NCI-H187 treated with DMSO at 0.1 percent for 48 hours (cell line): Measurements from ENCODE around the gene MYH14.
"Not testable (repeated sequence)": the region's sequence is repeated elsewhere in the genome, so short reads cannot be mapped to it uniquely, and the experiment has no call there.

Experiments
- DNase-seq: peaks from one replicate; lab custom pipeline; 2025; lab: John Stamatoyannopoulos, UW

Gene MYH14

DNA sequence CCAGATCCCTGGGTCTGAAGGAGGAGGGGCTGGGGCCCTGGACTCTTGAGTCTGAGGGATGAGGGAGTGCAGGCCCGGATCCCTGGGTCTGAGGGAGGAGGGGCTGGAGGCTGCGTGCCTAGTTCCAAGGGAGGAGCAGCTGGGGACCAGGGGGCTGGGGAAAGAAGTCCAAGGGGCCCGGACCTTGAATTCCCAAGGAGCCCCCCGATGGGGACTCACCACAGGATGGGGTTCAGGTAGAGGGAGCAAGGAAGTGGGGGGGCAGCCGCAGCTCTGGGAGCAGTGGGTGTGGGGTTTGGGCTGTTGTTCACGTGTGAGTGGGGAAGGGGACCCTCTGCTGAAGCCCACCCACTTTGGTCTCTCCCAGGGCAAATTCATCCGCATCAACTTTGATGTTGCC lies 23.1 kb downstream of the MYH14 start:
- no peak for DNase-seq

DNA sequence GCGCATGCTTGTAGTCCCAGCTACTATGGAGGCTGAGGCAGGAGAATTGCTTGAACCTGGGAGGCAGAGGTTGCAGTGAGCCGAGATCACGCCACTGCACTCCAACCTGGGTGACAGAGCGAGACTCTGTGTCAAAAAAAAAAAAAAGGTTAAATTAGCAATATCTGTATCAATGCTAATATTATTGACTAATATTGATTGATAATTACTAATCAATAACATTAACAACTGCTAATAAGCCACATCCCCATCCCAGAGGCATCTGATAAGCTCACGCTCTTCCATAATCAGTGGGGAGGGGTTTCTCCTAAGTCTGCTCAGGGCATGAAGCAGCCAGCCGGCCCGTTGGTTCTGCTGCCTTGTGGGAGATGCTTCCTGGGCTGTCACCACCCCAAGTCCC lies 24.7 kb downstream of the MYH14 start:
- not testable (repeated sequence) for DNase-seq

DNA sequence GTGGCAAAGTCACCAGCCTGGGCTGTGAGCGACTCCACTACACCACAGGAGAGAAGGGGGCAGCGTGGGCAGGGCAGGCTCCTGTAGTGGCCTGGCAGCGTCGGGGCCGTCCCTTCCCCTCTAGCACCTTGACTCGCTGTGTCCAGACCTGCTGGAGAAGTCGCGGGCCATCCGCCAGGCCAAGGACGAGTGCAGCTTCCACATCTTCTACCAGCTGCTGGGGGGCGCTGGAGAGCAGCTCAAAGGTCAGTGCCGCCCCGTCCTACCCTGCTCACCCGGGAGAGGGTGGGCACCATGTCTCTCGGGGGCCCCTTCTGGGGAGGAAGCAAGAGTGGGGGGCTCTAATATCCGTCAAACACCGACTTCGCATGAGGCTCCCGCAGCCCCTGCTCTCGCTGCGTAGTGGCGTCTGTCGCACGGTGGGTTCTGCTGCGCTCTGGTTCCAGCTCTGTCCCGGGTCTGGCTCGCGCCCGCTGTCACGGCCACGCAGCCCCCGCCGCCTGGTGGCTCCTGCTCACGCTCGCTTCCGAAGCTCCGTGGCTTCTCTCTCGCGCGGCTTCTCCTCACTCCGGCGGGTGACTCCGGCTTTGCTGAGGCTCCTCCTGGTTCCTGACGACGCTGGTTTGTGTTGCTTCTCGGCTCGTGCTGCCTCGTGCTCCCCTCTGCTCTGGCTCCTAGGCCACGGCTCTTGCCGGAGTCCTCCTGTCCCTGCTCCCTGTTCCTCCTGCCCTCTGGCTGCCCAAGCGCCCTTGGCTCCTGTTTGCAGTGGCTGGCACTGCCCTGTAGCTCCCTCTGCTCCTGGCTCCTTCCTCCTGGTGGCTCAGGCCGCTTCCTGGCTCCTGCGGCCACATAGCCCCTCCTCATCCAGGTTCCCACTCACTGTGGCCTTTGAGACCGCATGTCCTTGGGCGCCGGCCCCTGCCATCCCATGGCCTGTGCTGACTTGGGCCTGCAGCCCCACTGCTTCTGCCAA lies 27.2 kb downstream of the MYH14 start:
- no peak for DNase-seq

DNA sequence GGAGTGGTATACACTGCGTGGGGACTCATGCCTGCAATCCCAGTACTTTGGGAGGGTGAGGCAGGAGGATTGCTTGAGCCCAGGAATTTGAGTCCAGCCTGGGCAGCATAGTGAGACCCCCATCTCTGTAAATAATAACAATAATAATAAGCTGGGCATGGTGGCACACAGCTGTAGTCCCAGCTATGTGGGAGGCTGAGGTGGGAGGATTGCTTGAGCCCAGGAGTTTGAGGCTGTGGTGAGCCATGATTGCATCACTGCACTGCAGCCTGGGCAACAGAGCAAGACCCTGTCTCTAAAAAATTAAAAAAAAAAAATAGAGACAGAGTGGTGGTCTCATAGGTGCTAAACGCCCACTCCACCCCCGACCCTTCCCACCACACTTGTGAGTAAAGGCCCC lies 28.0 kb downstream of the MYH14 start:
- not testable (repeated sequence) for DNase-seq

DNA sequence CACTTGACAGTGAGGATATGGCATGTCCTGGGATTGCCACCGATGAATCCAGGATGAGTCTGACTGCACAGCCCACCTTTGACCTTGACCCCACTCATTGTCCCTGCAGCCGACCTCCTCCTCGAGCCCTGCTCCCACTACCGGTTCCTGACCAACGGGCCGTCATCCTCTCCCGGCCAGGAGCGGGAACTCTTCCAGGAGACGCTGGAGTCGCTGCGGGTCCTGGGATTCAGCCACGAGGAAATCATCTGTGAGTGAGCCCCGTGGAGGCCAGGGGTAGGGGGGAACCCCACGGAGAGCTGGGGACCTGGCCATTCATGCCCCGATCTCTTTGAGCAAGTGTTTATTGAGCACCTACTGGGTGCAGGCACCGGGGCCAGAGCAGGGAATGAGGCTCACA lies 28.4 kb downstream of the MYH14 start:
- DNase-seq: no peak

DNA sequence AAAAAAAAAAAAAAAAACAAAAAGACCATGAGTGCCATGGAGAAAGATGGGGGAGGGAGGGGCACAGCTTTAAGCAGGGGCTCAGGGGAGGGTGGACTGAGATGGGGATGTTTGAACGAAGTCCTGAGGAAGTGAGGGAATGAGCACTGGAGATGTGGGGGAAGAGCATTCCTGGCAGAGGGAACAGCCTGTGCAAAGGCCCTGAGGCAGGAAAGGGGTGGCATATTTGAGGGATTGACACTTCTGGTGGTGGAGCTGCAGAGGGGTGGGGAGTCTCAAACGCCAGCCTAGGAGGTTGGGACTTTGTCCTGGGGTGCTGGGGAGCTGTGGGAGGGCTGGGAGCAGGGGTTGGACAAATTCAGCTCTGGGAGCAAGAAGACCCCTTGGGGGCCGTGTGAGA lies 29.2 kb downstream of the MYH14 start:
- no peak for DNase-seq

DNA sequence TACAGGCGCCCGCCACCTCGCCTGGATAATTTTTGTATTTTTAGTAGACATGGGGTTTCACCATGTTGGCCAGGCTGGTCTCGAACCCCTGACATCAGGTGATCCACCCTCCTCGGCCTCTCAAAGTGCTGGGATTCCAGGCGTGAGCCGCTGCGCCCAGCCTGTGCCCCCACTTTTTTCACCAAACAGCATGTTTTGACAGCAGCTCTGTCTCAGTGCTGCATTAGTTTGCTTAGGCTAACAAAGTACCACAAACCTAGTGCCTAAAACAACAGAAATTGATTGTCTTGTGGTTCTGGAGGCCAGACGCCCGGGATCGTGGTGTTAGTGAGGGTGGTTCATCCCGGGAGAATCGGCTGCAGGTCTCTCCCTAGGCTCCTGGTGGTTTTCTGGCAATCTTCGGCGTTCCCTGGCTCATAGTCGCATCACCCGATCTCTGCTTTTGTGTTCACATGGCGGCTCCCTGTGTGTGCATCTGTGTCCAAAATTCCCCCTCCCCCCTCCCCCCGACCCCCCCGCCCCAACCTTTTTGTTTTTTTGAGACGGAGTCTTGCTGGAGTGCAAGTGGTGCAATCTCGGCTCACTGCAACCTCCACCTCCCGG lies 30.0 kb downstream of the MYH14 start:
- DNase-seq: no peak

DNA sequence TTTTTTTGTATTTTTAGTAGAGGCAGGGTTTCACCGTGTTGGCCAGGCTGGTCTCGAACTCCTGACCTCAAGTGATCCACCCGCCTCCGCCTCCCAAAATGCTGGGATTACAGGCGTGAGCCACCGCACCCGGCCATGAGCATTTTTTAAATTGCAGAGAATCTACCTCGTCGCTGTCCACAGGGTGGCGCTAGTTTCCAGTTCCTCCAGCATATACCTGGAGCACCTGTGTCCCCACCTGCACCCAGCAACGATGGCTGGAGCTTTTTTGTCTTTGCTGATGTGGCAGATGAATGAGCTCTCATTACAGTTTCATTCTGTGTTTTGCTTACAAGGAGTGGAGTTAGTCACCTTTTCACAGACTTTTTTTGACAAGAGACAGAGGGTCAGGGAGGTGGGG lies 34.1 kb downstream of the MYH14 start:
- DNase-seq: not testable (repeated sequence)

DNA sequence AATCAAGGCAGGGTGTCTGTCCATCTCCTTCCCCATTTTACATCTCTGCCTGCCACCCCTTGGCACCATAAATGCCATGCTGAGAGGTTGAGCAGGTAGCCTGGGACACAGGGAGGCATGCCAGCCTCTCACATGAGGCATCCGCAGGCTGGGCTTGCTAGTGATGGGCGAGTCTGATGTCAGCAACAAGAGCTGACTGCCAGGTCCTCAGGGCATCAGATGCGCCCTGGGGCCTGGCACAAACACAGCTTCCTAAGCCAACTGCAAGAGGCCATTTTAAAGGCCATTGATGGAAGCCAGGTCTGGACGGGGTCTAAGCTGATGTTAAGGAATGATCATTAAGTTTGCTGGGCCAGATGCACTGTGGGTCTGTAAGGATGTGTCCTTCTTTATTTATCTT lies 34.6 kb downstream of the MYH14 start:
- no peak for DNase-seq

DNA sequence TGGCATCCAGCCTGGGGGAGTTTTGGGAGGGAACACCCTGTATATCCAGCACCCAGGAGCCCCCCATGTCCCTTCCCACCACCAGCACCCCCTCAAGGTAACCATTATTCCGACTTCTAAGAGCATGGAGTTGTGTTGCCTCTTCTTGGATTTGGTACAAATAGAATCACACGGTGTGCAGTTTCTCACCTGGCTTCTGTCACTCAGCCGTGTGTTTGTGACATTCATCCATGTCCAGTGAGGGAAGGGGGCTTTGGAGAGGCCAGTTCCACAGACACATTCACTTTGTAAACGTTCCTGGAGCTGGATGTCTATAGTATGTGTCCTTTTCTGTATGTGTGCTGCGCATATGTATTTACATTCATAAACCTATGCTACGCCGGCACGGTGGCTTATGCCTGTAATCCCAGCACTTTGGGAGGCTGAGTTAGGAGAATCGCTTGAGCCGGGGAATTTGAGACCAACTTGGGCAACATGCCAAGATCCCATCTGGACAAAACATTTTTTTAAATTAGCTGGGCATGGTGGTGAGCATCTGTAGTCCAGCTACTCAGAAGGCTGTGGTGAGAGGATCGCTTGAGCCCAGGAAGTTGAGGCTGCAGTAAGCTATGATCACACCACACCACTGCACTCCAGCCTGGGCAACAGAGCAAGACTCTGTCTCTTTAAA lies 36.6 kb downstream of the MYH14 start:
- DNase-seq: no peak

DNA sequence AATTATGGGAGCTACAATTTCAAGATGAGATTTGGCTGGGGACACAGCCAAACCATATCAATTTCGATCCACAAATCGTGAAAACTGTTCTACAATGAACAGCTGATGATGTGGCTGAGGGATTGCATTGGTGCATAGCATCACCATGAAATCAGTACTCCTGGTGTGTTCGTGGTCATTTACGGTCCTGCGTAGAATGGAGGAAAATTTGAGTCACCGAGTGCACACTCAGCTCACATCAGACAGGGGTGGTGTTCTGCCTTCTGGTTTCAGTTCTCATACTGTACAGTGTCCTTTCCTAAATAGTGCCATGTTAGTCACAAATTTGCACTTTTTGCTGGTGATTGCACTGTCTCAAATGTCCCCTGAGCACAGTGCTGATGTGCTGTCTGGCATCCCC lies 39.2 kb downstream of the MYH14 start:
- no peak for DNase-seq

DNA sequence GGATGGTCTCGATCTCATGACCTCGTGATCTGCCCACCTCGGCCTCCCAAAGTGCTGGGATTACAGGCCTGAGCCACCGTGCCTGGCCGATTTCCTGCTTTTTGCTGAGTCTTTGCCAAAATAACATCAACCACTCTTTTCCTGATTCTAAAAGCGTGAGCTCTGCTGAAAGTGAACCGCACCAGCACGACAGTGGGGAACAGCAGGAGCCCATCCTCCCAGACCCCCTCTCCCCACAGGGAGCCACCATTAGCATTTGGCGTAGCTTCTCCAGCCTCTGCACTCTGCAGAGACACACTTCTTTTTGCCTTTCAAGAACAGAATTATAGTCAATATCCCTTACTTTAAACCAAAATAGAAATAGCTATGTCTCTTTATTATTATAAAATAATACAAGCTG lies 41.3 kb downstream of the MYH14 start:
- DNase-seq: no peak

DNA sequence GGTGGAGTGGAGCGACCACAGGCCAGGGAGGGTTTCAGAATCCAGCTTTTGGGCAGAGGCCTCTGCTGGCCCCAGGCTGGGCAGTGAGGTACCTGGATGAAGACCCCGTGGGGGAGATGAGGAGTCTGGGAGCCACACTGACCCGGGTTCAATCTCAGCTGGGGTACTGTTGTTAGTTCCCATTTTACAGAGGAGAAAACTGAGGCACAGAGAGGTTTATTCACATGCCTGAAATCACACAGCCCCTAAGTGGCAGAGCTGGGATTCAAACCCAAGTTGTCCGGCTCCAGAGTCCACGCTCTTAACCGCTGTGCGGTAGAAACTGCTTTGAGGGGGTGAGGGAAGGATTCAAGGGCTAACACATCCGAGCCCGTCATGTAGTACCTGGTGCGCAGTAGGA lies 45.0 kb downstream of the MYH14 start:
- no peak for DNase-seq

DNA sequence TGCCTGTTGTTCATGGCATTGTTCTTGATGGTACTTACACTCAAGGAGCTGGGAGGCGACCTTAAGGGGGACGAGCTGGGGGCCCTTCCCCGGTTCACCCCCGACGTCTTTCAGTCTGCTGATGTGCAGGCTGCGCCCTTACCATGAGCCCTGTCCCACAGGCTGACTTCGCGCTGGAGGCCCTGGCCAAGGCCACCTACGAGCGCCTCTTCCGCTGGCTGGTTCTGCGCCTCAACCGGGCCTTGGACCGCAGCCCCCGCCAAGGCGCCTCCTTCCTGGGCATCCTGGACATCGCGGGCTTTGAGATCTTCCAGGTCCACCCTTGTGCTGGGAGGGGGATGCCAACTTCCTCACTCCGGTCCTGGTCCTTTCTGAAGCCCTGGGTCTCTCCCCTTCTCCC lies 45.4 kb downstream of the MYH14 start:
- DNase-seq: no peak

DNA sequence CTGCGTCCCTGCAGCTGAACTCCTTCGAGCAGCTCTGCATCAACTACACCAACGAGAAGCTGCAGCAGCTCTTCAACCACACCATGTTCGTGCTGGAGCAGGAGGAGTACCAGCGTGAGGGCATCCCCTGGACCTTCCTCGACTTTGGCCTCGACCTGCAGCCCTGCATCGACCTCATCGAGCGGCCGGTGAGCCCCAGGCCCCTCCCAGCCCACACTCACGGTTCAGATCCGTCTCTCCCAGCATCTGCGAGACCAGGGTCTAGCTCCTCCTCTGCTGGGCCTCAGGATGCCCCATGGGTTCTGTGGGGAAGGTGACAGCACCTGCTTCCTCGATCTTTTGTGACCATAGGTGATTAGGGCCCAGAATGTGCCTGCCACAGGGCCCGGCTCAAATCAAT lies 46.2 kb downstream of the MYH14 start:
- no peak for DNase-seq

DNA sequence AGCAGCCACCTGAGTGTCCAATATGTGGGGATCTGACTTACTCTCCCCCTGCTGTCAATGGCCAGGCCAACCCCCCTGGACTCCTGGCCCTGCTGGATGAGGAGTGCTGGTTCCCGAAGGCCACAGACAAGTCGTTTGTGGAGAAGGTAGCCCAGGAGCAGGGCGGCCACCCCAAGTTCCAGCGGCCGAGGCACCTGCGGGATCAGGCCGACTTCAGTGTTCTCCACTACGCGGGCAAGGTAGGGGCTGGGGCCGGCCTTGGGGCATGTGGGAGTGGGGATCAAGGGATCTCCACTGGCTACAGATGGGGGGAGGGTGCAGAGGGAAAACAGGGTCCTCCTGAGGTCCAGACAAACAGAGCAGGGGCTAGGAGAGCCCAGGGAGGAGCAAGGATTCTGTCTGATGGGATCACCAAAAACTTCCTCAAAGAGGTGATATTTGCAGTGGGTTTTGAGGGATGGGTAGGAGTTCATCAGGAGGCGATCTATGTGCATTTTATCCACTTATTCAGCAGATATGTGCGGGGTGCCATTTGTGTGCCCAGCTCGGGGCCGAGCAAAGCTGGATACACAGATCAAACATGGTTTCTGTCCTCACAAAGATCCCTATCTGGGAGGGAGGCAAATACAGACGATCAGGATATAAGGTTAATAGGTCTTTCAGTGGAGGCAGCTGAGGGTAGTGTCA lies 47.2 kb downstream of the MYH14 start:
- no peak for DNase-seq

DNA sequence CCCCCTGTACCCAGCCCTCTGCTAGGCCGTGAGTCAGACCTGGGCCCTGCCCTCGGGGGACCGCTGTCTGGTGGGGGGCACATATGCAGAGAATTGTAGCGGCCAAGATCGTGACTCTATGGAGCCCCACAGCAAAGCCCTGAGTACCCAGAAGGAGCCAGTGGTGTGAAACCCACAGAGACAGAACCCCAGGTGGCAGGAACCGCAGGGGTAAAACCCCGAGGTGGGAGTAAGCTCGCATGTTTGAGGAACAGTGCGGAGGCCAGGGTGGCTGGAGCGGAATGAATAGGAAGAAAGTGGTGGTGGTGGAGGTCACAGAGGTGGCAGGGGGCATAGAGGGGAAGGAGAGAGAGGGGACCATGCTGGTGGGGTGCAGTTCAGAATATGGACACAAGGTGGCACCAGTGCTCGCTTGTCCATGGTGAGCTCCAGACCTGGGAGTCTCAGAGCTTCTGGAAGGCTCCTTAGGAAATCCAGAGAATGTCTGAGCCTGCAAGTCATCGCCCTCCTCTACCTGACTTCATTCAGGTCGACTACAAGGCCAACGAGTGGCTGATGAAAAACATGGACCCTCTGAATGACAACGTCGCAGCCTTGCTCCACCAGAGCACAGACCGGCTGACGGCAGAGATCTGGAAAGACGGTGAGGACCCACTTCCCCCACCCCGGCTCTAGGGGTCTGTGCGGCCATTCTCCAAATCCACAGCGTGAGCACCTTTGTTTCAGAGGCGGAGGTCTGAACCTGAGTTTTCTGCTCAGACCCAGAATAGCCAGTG lies 48.9 kb downstream of the MYH14 start:
- no peak for DNase-seq

DNA sequence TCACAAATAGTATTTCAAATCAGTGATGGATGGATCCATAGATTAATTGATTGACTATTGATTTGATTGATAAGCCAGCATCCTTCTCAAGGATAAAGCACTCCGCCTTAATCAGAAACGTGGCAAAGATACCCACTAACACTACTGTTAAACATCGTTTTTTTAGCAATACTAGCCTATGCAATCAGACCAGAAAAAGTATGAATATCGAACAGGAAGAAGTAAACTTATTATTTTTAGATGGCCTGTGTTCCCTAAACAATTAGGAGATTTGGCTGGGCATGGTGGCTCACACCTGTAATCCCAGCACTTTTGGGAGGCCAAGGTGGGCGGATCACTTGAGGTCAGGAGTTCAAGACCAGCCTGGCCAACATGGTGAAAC lies 49.5 kb downstream of the MYH14 start:
- no peak for DNase-seq

DNA sequence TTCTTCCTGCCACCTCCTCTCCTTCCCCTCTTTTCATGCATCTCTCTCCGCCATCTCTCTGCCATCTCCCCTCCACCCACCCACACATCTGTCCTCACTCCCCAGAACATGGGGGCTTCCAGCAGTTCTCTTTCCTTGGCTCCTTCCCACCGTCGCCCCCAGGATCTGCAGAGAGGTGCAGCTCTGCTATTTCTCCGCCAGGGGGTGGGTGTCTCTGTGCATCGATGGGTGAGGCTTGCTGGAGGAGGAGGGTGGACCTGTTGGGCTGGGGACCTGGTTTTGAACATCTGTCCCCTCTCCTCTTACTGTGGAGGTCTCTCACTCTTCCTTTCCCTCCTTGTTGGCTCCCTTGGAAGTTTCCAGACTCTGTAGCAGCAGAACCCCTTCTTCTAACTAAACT lies 51.7 kb downstream of the MYH14 start:
- DNase-seq: no peak

DNA sequence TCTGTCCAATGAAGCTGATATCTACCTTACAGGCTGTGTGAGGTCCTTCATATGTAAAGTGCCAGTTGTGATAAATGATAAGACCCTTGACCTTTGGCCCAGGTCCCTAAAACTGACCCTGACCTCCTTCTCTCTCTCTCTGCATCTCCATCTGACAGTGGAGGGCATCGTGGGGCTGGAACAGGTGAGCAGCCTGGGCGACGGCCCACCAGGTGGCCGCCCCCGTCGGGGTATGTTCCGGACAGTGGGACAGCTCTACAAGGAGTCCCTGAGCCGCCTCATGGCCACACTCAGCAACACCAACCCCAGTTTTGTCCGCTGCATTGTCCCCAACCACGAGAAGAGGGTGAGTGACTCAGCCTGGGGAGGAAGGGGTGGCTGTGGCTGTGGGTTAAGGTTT lies 53.7 kb downstream of the MYH14 start:
- DNase-seq: no peak

DNA sequence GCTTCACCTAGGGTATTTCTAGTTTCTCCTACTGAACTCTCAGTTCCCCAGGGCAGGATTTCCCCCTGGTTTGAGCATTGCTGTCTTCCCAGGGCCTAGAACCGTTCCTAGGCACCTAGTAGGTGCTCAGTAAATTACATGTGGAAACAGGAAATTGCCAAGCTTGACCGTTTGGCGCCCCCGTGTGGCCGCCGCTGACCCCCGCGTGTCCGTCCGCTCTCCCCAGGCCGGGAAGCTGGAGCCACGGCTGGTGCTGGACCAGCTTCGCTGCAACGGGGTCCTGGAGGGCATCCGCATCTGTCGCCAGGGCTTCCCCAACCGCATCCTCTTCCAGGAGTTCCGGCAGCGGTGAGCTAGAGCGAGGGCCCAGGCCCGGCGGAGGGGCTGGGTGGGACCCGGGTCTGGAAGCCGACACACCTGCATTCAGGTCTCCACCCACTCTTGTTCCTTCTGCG lies 55.5 kb downstream of the MYH14 start:
- no peak for DNase-seq
